Measurements from ENCODE around the gene RCN2. TPM values are rescaled to one million over a fixed set of nuclear protein-coding genes. Genes with fewer than 3 reads are reported as not detected.
"Not testable (repeated sequence)": the region's sequence is repeated elsewhere in the genome, so short reads cannot be mapped to it uniquely, and the experiment has no call there.

RCN2 gene
- total RNA-seq, 2 experiments from 2014 or later: 21.8 to 21.9 TPM

GRCh38 chr15:76963596-76963995 is 32.0 kb downstream of the RCN2 start:
- CTCF ChIA-PET: interaction anchor here (1.1 to 4.2 kb wide), 3 partner anchors 10 to 61 kb away, joined by 3 to 41 read pairs (median 5); no protein-coding TSS in a partner anchor
- no peak overlapping the region for H3K27ac Mint-ChIP-seq
- H3K4me1 Mint-ChIP-seq (ENCODE audit: low read depth): no peaks in the 10 kb centered on the region
- intact Hi-C loops (cut with micrococcal nuclease): no loop called here
- no peak overlapping the region for H3K4me3 Mint-ChIP-seq
- ATAC-seq (no peak), DNase-seq (no peak)
- no peaks in the 10 kb centered on the region for H3K9me3 Mint-ChIP-seq
- no peak for TF ChIP-seq CTCF (IDR thresholded peaks at IDR 0.05)
- H3K36me3 Mint-ChIP-seq (ENCODE audit: low read depth): no peaks in the 10 kb centered on the region
- H3K27me3 Mint-ChIP-seq: peaks cover 10% of the 10 kb centered on the region
- POLR2A ChIA-PET: interaction anchor here (1.4 kb wide), 1 partner anchor 23 kb away, joined by 3 read pairs; no protein-coding TSS in a partner anchor

DNA sequence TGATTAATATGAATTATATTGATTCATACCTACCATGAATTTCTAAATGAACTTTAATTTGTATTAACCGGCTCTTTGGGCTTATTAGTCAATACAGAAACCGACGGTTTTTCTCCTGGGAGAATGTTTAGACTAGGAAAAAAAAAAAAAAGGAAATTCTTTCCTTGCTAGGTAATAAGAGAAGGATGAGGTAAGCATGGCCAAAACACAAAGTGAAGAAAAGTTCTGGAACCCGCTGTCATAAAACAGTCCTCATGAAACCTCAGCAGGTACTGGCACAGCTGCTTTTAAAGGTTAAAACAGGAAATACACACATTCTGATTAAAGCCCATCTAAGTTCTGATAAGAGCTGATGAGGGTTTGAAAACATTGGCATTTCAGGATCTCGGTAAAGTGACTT is 32.6 kb downstream of the RCN2 start:
- Mint-ChIP-seq H3K4me3 (no peak overlapping the region), H3K9me3 (no peaks in the 10 kb centered on the region), H3K27me3 (peaks cover 10% of the 10 kb centered on the region), H3K36me3 (ENCODE audit: low read depth) (no peaks in the 10 kb centered on the region), H3K4me1 (ENCODE audit: low read depth) (no peaks in the 10 kb centered on the region), H3K27ac (no peak overlapping the region)
- TF ChIP-seq CTCF (IDR thresholded peaks at IDR 0.05): no peak
- intact Hi-C loops (cut with micrococcal nuclease): no loop called here
- ChIA-PET POLR2A (interaction anchor here (0.6 to 1.9 kb wide), 3 partner anchors 10 to 131 kb away, joined by 3 to 6 read pairs (median 3); no protein-coding TSS in a partner anchor), CTCF (interaction anchor here (0.5 to 4.2 kb wide), 4 partner anchors 10 to 60 kb away, joined by 3 to 41 read pairs (median 5); no protein-coding TSS in a partner anchor)
- DNase-seq (no peak), ATAC-seq (no peak)

GRCh38 chr15:76966051-76966450 is 34.5 kb downstream of the RCN2 start:
- intact Hi-C loops (cut with micrococcal nuclease): not testable (repeated sequence)

GRCh38 chr15:76967067-76967466 is 35.5 kb downstream of the RCN2 start:
- H3K27me3 Mint-ChIP-seq: peaks cover 10% of the 10 kb centered on the region
- ChIA-PET CTCF (interaction anchor here (0.6 to 1.4 kb wide), 3 partner anchors 128 to 576 kb away, joined by 3 read pairs; no protein-coding TSS in a partner anchor), POLR2A (no interaction called here)
- no peak for TF ChIP-seq CTCF (IDR thresholded peaks at IDR 0.05)
- no peaks in the 10 kb centered on the region for H3K4me1 Mint-ChIP-seq (ENCODE audit: low read depth)
- H3K4me3 Mint-ChIP-seq: no peak overlapping the region
- intact Hi-C loops (cut with micrococcal nuclease): no loop called here
- DNase-seq (no peak), ATAC-seq (no peak)
- no peaks in the 10 kb centered on the region for H3K9me3 Mint-ChIP-seq
- no peak overlapping the region for H3K27ac Mint-ChIP-seq
- no peaks in the 10 kb centered on the region for H3K36me3 Mint-ChIP-seq (ENCODE audit: low read depth)

More at GRCh38 chr15:76966051-76966450, 34.5 kb downstream of the RCN2 start:
- ATAC-seq; H3K36me3 Mint-ChIP-seq (ENCODE audit: low read depth); H3K4me3 Mint-ChIP-seq; POLR2A ChIA-PET; H3K4me1 Mint-ChIP-seq (ENCODE audit: low read depth); DNase-seq; H3K27me3 Mint-ChIP-seq; H3K9me3 Mint-ChIP-seq; CTCF ChIA-PET; H3K27ac Mint-ChIP-seq: not testable (repeated sequence)

GRCh38 chr15:76968306-76968705 is 36.8 kb downstream of the RCN2 start:
- DNase-seq: no peak
- ATAC-seq: no peak
- Mint-ChIP-seq H3K4me3 (no peak overlapping the region), H3K27me3 (peaks cover 5% of the 10 kb centered on the region), H3K27ac (no peak overlapping the region), H3K36me3 (ENCODE audit: low read depth) (no peaks in the 10 kb centered on the region), H3K9me3 (no peaks in the 10 kb centered on the region), H3K4me1 (ENCODE audit: low read depth) (peaks cover under 1% of the 10 kb centered on the region)
- POLR2A ChIA-PET: no interaction called here
- intact Hi-C loops (cut with micrococcal nuclease): no loop called here
- CTCF ChIA-PET: interaction anchor here (1.1 to 1.4 kb wide), 2 partner anchors 60 to 575 kb away, joined by 3 read pairs; no protein-coding TSS in a partner anchor
- no peak for TF ChIP-seq CTCF (IDR thresholded peaks at IDR 0.05)

Measured in activated CD8-positive, alpha-beta T cell treated with anti-CD3 and anti-CD28 coated beads for 36 hours (primary cell).